ENCODE results near the gene CERS6.
"Not testable (repeated sequence)": the region's sequence is repeated elsewhere in the genome, so short reads cannot be mapped to it uniquely, and the experiment has no call there.

Gene CERS6

DNA sequence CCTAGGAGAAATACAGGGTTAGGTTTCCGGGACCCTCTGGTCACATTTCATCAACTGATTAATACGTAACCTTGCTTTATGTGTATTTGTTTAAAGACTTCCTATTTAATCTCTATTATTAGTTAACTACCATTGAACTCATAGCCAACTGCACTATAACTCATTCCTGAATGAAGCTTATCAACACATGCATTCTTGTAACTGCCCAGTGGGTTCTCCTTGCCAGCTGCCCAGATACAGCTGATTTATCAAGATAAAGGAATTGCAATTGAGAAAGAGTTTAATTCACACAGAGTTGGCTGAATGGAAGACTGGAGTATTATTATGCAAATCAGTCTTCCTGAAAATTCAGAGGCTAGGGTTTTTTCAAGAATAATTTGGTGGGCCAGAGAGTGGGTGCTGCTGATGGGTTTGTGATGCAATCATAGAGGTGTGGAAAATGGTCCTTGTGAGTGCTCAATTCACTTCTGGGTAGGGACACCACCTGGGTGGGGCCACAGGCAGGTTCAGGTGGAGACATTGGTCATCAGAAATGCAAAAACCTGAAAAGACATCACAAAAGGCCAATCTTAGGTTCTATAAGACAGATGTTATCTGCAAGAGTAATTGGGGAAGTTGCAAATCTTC lies 325.2 kb downstream of the CERS6 start:
- peaks cover 20% of the 10 kb centered on the region for H3K4me1 ChIP-seq (ENCODE audit: control insufficient read depth, low read depth, low read length)
- no peak overlapping the region for H3K9ac ChIP-seq (ENCODE audit: low read length)
- H3K9me3 ChIP-seq (ENCODE audit: control insufficient read depth, low read depth, low read length), result no peaks in the 10 kb centered on the region
- no peak overlapping the region for H3K4me3 ChIP-seq (ENCODE audit: low read length)
- H3K36me3 ChIP-seq (ENCODE audit: control insufficient read depth, low read depth, low read length), result no peaks in the 10 kb centered on the region
- H3K27ac ChIP-seq (ENCODE audit: low read length), result no peak overlapping the region
- H3K27me3 ChIP-seq (ENCODE audit: control insufficient read depth, insufficient read depth, low read length), result no peaks in the 10 kb centered on the region

GRCh38 chr2:168782271-168782670 lies 326.2 kb downstream of the CERS6 start:
- H3K36me3 ChIP-seq (ENCODE audit: control insufficient read depth, low read depth, low read length), result no peaks in the 10 kb centered on the region
- no peak overlapping the region for H3K4me3 ChIP-seq (ENCODE audit: low read length)
- H3K9me3 ChIP-seq (ENCODE audit: control insufficient read depth, low read depth, low read length), result no peaks in the 10 kb centered on the region
- H3K9ac ChIP-seq (ENCODE audit: low read length), result no peak overlapping the region
- no peaks in the 10 kb centered on the region for H3K27me3 ChIP-seq (ENCODE audit: control insufficient read depth, insufficient read depth, low read length)
- peaks cover 20% of the 10 kb centered on the region for H3K4me1 ChIP-seq (ENCODE audit: control insufficient read depth, low read depth, low read length)
- no peak overlapping the region for H3K27ac ChIP-seq (ENCODE audit: low read length)

GRCh38 chr2:168784993-168785392 lies 328.9 kb downstream of the CERS6 start:
- Histone ChIP-seq H3K27me3 (ENCODE audit: control insufficient read depth, insufficient read depth, low read length) (no peaks in the 10 kb centered on the region), H3K4me3 (ENCODE audit: low read length) (no peak overlapping the region), H3K27ac (ENCODE audit: low read length) (no peak overlapping the region), H3K36me3 (ENCODE audit: control insufficient read depth, low read depth, low read length) (no peaks in the 10 kb centered on the region), H3K9me3 (ENCODE audit: control insufficient read depth, low read depth, low read length) (no peaks in the 10 kb centered on the region), H3K4me1 (ENCODE audit: control insufficient read depth, low read depth, low read length) (peaks cover 20% of the 10 kb centered on the region), H3K9ac (ENCODE audit: low read length) (no peak overlapping the region)

DNA sequence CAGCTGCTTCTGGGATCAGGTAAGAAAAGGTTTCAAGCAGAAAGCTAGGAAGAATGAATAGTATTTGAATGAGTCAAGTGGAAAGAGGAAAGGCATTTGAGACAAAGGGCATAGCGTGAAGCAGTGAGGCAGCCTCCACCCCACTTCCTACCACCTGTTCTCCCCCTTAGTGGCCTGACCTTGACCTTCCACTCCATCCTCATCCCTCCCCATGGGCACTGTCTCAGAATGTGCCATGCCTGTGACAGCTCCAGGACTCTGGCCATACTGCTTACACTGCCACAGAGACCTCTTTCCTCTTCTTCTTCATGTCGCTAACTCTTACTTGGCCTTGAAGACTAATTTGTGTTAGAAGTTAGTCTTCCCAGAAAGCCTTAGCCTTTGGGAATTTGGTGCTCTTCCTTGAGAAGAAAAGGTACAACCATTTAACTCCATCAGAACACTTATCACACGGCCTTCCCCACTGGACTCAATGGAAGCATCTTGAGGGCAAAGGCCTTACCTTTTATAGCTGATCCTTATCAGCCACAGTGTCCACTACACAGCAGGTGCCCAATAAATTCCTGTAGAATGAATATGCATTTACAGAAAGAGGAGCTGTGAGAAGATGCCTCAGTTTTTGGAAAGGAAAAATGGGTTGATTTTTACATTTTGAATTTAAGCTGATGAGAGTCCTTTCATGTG lies 331.2 kb downstream of the CERS6 start:
- H3K9me3 ChIP-seq (ENCODE audit: control insufficient read depth, low read depth, low read length), result no peaks in the 10 kb centered on the region
- no peaks in the 10 kb centered on the region for H3K36me3 ChIP-seq (ENCODE audit: control insufficient read depth, low read depth, low read length)
- no peak overlapping the region for H3K9ac ChIP-seq (ENCODE audit: low read length)
- peaks cover 4% of the 10 kb centered on the region for H3K4me1 ChIP-seq (ENCODE audit: control insufficient read depth, low read depth, low read length)
- no peak overlapping the region for H3K27ac ChIP-seq (ENCODE audit: low read length)
- H3K4me3 ChIP-seq (ENCODE audit: low read length), result no peak overlapping the region
- no peaks in the 10 kb centered on the region for H3K27me3 ChIP-seq (ENCODE audit: control insufficient read depth, insufficient read depth, low read length)

GRCh38 chr2:168787782-168788376 lies 331.8 kb downstream of the CERS6 start:
- Histone ChIP-seq H3K9ac (ENCODE audit: low read length) (no peak overlapping the region), H3K27ac (ENCODE audit: low read length) (no peak overlapping the region), H3K4me1 (ENCODE audit: control insufficient read depth, low read depth, low read length) (peaks cover 4% of the 10 kb centered on the region), H3K36me3 (ENCODE audit: control insufficient read depth, low read depth, low read length) (no peaks in the 10 kb centered on the region), H3K4me3 (ENCODE audit: low read length) (no peak overlapping the region), H3K27me3 (ENCODE audit: control insufficient read depth, insufficient read depth, low read length) (no peaks in the 10 kb centered on the region), H3K9me3 (ENCODE audit: control insufficient read depth, low read depth, low read length) (no peaks in the 10 kb centered on the region)

GRCh38 chr2:168789776-168790175 lies 333.7 kb downstream of the CERS6 start:
- Histone ChIP-seq H3K4me1 (ENCODE audit: control insufficient read depth, low read depth, low read length) (no peaks in the 10 kb centered on the region), H3K36me3 (ENCODE audit: control insufficient read depth, low read depth, low read length) (no peaks in the 10 kb centered on the region), H3K27me3 (ENCODE audit: control insufficient read depth, insufficient read depth, low read length) (no peaks in the 10 kb centered on the region), H3K9ac (ENCODE audit: low read length) (no peak overlapping the region), H3K9me3 (ENCODE audit: control insufficient read depth, low read depth, low read length) (no peaks in the 10 kb centered on the region), H3K27ac (ENCODE audit: low read length) (no peak overlapping the region), H3K4me3 (ENCODE audit: low read length) (no peak overlapping the region)

GRCh38 chr2:168790226-168790902 lies 334.3 kb downstream of the CERS6 start:
- Histone ChIP-seq H3K4me3 (ENCODE audit: low read length) (no peak overlapping the region), H3K27ac (ENCODE audit: low read length) (no peak overlapping the region), H3K9ac (ENCODE audit: low read length) (no peak overlapping the region), H3K27me3 (ENCODE audit: control insufficient read depth, insufficient read depth, low read length) (no peaks in the 10 kb centered on the region), H3K4me1 (ENCODE audit: control insufficient read depth, low read depth, low read length) (no peaks in the 10 kb centered on the region), H3K9me3 (ENCODE audit: control insufficient read depth, low read depth, low read length) (no peaks in the 10 kb centered on the region), H3K36me3 (ENCODE audit: control insufficient read depth, low read depth, low read length) (no peaks in the 10 kb centered on the region)

- H3K4me1 ChIP-seq (ENCODE audit: control insufficient read depth, low read depth, low read length); H3K36me3 ChIP-seq (ENCODE audit: control insufficient read depth, low read depth, low read length); H3K27ac ChIP-seq (ENCODE audit: low read length); H3K9me3 ChIP-seq (ENCODE audit: control insufficient read depth, low read depth, low read length); H3K27me3 ChIP-seq (ENCODE audit: control insufficient read depth, insufficient read depth, low read length); H3K9ac ChIP-seq (ENCODE audit: low read length); H3K4me3 ChIP-seq (ENCODE audit: low read length): not testable (repeated sequence)
Observed at GRCh38 chr2:168791140-168791539, 335.1 kb downstream of the CERS6 start.

- Histone ChIP-seq H3K4me3 (ENCODE audit: low read length) (no peak overlapping the region), H3K9me3 (ENCODE audit: control insufficient read depth, low read depth, low read length) (no peaks in the 10 kb centered on the region), H3K9ac (ENCODE audit: low read length) (no peak overlapping the region), H3K27ac (ENCODE audit: low read length) (no peak overlapping the region), H3K36me3 (ENCODE audit: control insufficient read depth, low read depth, low read length) (no peaks in the 10 kb centered on the region), H3K27me3 (ENCODE audit: control insufficient read depth, insufficient read depth, low read length) (no peaks in the 10 kb centered on the region), H3K4me1 (ENCODE audit: control insufficient read depth, low read depth, low read length) (peaks cover 5% of the 10 kb centered on the region)
Observed at GRCh38 chr2:168793596-168793995, 337.5 kb downstream of the CERS6 start.

GRCh38 chr2:168794968-168795367 lies 338.9 kb downstream of the CERS6 start:
- peaks cover 14% of the 10 kb centered on the region for H3K4me1 ChIP-seq (ENCODE audit: control insufficient read depth, low read depth, low read length)

DNA sequence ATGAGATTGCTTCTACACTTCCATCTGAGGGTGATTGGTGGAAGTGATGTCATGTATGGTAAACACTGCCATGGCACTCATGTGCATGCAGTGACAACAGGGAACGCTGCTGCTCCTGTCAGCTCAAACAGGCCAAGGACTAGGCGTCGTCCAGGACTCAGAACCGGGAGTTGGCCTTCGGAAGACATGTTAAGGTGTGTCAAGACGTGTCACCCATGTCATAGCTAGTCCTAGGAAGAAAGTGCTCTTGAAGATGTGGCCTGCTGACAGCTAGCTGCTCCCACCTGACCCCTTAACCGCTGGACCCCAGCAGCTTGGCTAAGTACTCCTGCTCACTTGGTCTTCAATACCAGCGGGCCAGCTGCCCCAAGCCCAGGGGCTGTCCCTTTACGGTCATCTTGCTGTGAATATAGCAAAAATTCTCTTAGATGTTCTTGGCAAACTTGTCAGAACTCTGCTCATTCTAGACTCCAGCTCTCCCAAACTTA lies 340.1 kb downstream of the CERS6 start:
- H3K9ac ChIP-seq (ENCODE audit: low read length), result no peak overlapping the region
- H3K9me3 ChIP-seq (ENCODE audit: control insufficient read depth, low read depth, low read length), result no peaks in the 10 kb centered on the region
- H3K27me3 ChIP-seq (ENCODE audit: control insufficient read depth, insufficient read depth, low read length), result no peaks in the 10 kb centered on the region

More at GRCh38 chr2:168794968-168795367, 338.9 kb downstream of the CERS6 start:
- no peaks in the 10 kb centered on the region for H3K36me3 ChIP-seq (ENCODE audit: control insufficient read depth, low read depth, low read length)
- no peaks in the 10 kb centered on the region for H3K9me3 ChIP-seq (ENCODE audit: control insufficient read depth, low read depth, low read length)
- no peak overlapping the region for H3K4me3 ChIP-seq (ENCODE audit: low read length)
- H3K9ac ChIP-seq (ENCODE audit: low read length), result no peak overlapping the region
- no peak overlapping the region for H3K27ac ChIP-seq (ENCODE audit: low read length)
- no peaks in the 10 kb centered on the region for H3K27me3 ChIP-seq (ENCODE audit: control insufficient read depth, insufficient read depth, low read length)

More for the DNA sequence above, 340.1 kb downstream of the CERS6 start:
- peaks cover 14% of the 10 kb centered on the region for H3K4me1 ChIP-seq (ENCODE audit: control insufficient read depth, low read depth, low read length)
- H3K4me3 ChIP-seq (ENCODE audit: low read length), result no peak overlapping the region
- H3K36me3 ChIP-seq (ENCODE audit: control insufficient read depth, low read depth, low read length), result no peaks in the 10 kb centered on the region
- no peak overlapping the region for H3K27ac ChIP-seq (ENCODE audit: low read length)

Measured in iPS-18a (cell line).